OCI-LY3 (cell line): ENCODE data around the gene TLR6.

ENCODE experiments used
- CTCF ChIP-seq: fragments of 200-600, 300-600 bp; sonication (generic); IDR thresholded peaks from 2 replicates; pipeline ENCODE4 v1.5.1; 2014; ENCODE audit warnings: antibody characterized with exemption, low read length, low read depth
- EZH2phosphoT487 ChIP-seq: fragments of 200-600 bp; shearing (Covaris generic); IDR thresholded peaks from 2 replicates; pipeline ENCODE4 v1.6.1; 2018; ENCODE audit warnings: antibody characterized with exemption, mixed run types, low read depth

GRCh38 chr4:38804654-38805295 lies 51.8 kb downstream of the TLR6 start, which contains the start of gene TLR1:
- peak; percentile 58 for TF ChIP-seq CTCF
- no peak for TF ChIP-seq EZH2phosphoT487
